GM21619 (cell line): Measurements from ENCODE around the gene ZAP70.

Experiments used
- ATAC-seq: cut with Tn5 transposase; IDR thresholded peaks from one replicate; pipeline ENCODE4 v1.9.1; 2021; ENCODE audit not compliant: unreplicated experiment

The ZAP70 gene

GRCh38 chr2:97715951-97716694 lies 2.7 kb downstream of the ZAP70 start:
- ATAC-seq, result no peak

- ATAC-seq, result no peak
Observed at GRCh38 chr2:97716695-97717612, 3.6 kb downstream of the ZAP70 start.

GRCh38 chr2:97717613-97717995 lies 4.2 kb downstream of the ZAP70 start:
- ATAC-seq, result no peak

GRCh38 chr2:97718051-97718882 lies 4.9 kb downstream of the ZAP70 start:
- ATAC-seq, result peak; percentile 61

- peak; percentile 24 for ATAC-seq
Observed at GRCh38 chr2:97718942-97719341, 5.6 kb downstream of the ZAP70 start.

- no peak for ATAC-seq
Observed at GRCh38 chr2:97719362-97720155, 6.2 kb downstream of the ZAP70 start.

GRCh38 chr2:97720746-97721145 lies 7.4 kb downstream of the ZAP70 start:
- ATAC-seq, result no peak

- ATAC-seq, result no peak
Observed at GRCh38 chr2:97722227-97722626, 8.9 kb downstream of the ZAP70 start.

GRCh38 chr2:97723156-97724072 lies 10.0 kb downstream of the ZAP70 start:
- no peak for ATAC-seq

GRCh38 chr2:97724073-97724410 lies 10.7 kb downstream of the ZAP70 start:
- no peak for ATAC-seq

GRCh38 chr2:97724501-97724900 lies 11.1 kb downstream of the ZAP70 start:
- ATAC-seq, result no peak

GRCh38 chr2:97724946-97725688 lies 11.7 kb downstream of the ZAP70 start:
- ATAC-seq, result no peak

GRCh38 chr2:97726261-97727064 lies 13.1 kb downstream of the ZAP70 start:
- no peak for ATAC-seq

- ATAC-seq, result no peak
Observed at GRCh38 chr2:97727296-97727695, 13.9 kb downstream of the ZAP70 start.

GRCh38 chr2:97728091-97728731 lies 14.8 kb downstream of the ZAP70 start:
- ATAC-seq, result no peak

- no peak for ATAC-seq
Observed at GRCh38 chr2:97730245-97730644, 16.9 kb downstream of the ZAP70 start.

- no peak for ATAC-seq
Observed at GRCh38 chr2:97731274-97732020, 18.1 kb downstream of the ZAP70 start.
